NCI-H2171 (cell line): ENCODE results near the gene KCNC1.

Experiments
- DNase-seq: peaks from one replicate; lab custom pipeline; 2025; lab: John Stamatoyannopoulos, UW

Gene KCNC1

DNA sequence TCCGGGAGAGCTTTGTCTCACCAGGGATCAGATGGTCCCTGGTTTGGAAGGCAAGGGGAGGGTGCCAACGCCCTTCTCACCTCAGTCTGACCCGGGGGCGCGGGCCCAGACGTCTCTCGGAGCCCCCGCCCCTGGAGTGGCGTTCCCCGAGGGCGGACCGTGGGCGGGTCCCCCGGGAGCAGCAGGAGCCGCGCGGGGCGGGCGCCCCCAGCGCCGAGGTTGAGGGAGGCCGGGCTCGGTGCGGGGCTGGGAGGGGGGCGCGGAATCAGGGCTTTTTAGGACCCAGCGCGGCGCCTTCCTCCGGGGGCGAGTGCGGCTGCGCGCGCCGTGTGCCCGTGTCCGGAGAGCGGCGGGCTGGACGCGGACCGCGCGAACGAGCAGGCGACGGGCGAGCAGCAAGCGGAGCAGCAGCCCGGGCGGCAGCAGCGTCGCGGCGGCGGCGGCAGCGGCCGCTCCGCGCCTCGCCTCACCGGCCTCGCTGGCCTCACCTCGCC is at the start of gene KCNC1:
Gene KCNC1 (plus strand): TSS at position 364 of the 494 bp plus-strand sequence. CDS start 1,222 bp downstream, outside the sequence.
- peak; percentile 45 for DNase-seq

GRCh38 chr11:17686231-17686980 is 48.2 kb upstream of the KCNC1 start:
- DNase-seq = no peak

DNA sequence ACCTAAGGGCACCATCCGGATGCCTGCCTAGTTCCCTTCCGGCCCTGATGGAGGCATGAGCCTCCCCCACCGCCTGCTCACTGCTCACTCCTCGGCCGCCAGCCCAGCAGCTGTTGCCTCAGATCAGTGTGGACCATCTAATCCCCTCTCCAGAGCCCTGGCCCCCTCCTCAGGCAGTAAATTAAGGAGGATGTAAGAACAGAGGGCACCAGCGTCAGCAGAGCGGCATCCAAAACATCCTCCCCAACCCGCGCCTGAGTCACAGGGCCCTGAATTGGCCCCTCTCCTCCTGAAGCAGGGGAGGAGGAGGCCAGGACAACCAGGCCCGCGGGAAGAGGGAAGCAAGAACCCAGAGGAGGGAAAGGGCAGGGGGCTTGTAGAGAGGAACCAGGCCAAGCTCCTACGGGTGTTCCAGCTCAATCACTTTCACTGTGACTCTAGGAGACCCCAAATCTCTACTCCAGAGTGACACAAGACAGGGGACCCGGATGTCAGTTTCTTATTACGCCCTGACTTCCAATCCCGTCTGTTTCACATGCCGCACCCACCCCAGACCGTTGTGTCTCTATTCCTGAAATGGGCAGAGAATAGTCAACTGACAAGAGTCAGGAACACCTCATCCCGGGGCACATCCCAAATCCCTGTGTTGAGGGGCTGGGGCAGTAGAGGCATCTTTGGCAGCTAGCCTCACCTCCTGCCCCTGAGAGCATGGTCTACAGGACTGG is 46.5 kb upstream of the KCNC1 start:
- DNase-seq = no peak

GRCh38 chr11:17691550-17691949 is 43.0 kb upstream of the KCNC1 start:
- no peak for DNase-seq

- no peak for DNase-seq
Measured at GRCh38 chr11:17691976-17692375, 42.6 kb upstream of the KCNC1 start.

GRCh38 chr11:17692931-17693330 is 41.6 kb upstream of the KCNC1 start:
- DNase-seq = no peak

DNA sequence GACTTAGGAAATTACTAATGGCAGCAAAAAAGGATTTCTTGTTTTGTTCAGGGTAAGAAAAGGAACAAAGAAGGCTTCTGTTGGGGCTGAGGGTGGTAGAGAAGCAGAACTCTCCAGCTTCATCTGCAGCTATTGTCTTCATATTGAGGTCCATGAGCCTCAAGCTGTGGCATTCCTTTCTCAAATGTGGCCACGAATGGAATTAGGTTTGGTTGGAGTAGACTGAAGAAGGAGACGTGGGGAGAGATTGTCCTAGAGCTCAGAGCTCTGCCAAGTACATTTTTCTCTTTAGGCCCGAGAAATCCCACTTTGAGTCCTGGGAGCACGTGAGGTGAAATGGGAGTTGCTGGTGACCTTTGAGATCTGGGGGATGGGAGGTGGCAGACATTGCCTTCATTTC is 41.0 kb upstream of the KCNC1 start:
- DNase-seq = no peak

DNA sequence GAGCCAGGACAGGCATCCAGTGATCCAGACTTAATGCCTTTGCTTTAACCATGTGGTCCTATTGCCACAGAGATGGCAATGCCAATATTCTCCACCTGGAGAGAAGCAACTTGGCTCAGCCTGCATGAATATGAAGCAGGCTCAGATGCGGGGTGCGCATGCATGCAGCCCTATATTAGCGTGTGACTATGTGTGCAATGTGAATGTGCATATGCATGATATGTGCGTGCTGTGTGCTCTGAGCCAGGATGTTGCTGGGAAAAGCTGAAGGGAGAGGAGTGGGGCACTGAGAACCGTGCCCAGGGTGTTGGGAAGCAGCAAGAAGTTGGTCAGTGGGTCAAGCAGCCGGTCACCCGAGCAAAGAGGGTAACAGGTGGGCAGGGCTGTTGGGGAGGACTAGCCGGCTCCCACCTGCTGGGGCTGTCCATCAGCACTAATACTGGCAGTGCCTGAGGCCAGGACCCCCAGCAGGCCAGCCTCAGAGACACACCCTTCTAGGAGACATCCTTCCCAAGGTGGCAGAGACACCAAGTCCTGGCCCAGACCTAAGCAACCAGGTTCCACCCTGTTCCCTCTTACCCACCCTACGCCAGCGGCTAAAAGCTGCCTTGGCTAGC is 40.0 kb upstream of the KCNC1 start:
- DNase-seq = no peak

DNA sequence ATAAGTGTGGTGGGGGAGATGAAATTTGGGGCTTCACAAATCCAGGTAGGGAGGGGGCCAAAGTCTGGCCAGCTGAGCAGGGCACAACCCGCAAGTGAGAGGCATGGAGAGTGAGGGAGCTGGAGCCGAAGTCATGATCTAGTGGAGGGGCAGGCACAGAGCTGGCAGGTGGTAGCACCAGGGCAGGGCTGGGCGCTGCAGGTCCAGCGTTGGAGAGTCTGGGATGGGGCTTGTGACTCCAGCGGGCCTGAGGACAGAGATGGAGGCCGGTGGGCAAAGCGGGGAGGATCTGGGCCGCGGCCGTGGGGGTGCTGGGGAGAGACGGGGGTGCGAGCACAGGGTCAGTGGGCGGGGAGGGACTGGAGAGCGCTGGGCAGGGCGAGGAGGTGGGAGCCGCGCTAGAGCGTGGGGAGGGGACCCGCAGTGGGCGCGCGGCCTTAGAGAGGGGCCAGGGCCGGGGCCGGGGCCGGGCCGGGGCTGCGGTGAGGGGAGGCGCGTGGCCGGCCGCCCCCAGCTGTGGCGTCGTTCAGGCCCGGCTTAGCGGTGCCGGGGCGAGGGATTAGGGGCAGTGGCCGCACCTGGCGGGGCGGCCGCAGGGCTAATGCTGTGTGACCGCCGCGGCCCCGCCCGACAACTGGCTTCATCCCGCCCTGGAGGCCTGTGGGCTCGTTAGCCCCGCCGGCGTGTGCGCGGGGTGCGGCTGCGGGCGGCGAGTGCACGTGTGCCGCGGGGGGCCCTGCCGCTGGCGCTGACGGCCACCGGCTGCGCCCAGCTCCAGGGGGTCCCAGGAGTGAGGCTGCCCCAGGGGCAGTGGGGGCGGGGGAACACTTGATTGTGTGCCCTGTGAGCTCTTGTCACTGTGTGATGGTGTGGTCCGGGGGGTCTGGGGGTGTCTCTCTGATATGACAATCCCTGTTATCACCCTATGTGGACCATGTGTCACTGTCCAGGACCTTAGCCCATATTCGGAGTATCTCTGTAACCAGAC is 38.8 kb upstream of the KCNC1 start:
- DNase-seq = no peak

GRCh38 chr11:17696741-17697140 is 37.8 kb upstream of the KCNC1 start:
- DNase-seq = no peak

GRCh38 chr11:17697175-17697949 is 37.2 kb upstream of the KCNC1 start:
- DNase-seq = no peak

DNA sequence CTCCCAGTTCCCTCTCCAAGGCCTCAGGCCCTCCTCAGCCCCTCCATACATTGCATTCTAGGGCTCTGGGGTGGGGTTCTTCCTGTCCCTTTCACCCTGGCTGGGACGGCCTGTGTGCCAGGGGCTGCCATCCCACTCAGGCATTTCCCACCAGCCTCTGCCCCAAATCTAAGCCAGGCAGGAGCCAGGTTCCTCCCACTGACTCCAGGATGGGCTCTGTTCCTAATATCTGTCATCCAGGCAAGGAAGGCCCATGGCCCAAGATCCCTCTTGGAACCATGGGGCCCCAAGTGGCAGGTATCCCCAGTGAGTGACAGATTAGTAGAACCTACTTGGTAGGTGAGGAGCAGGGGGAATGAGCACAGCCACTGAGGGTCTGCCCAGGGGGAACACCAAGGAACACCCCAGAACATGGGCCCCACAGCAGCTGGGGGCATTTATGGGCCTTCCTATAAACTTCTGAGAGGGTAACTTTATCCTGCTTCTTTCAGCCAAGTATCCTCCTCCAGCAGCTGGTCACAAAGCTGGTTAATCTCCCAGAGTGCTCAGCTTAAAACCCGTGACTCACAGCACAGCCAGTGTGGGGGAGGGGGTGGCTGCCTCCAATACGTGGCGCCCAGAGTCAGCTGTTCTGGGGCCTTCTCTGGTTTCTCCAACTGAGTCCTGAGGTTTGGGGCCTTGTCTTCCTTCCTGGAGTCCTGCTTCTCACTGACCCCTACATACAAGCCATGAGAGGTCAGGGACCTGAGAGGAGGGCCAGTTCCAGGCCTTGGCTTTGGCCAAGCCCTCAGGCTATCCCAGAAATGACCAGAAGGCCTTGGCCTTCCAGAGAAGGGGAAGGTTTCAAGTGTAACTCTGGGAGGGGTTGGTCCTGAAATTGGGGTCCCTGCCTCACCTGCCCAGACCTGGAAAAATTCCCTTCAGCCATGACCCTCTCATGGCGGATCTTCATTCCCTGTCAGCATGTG is 35.1 kb upstream of the KCNC1 start:
- DNase-seq = no peak

DNA sequence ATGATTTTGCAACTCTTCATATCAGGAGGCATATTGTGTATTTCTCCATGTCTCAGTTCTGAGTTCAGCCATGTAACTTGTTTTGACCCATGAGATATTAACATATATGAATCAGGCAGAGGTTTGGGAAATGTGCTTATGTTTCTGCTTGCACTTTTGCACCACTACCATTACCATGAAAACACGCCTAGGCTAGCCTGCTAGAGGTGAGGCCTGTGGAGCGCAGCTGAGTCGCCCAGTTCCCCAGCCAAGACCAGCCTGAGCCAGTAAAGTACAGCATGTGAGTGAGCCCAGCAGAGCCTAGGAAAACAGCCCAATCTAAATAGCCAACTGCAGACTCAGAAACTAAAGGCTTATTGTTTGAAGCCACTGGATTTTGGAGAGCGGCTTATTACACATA is 33.6 kb upstream of the KCNC1 start:
- DNase-seq = no peak

DNA sequence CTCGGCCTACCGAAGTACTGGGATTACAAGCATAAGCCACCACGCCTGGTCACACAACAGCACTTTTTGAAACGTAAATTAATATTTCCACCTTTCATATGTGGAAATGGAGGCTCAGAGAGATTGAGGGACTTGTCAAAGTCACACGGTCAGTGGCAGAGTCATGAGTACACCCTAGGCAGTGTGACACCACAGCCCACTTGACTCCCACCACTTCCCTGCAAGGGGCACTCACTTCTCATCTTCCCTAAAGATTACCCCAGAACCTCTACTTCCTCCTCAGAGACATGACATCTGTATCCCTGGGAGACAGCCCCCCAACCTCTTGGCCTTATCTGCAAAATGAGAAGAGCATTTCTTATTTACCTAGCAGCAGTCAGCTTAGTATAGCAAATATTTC is 31.7 kb upstream of the KCNC1 start:
- no peak for DNase-seq

DNA sequence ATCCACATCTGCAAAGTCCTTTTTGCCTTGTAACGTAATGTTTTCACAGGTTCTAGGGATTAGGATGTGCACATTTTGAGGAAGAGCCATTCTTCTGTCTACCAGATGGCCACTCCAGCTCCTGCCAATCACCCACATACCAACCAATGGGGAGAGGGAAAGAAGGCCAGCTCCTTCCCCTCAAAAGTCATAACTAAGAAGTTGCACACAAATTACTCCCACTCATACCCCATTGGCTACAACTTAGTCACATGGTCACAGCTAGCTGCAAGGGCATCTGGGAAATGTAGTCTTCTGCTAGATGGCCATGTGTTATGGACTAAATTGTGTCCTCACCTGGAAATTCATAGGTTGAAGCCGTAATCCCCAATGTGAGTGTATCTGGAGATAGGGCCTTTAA is 30.6 kb upstream of the KCNC1 start:
- no peak for DNase-seq

GRCh38 chr11:17707830-17708229 is 26.8 kb upstream of the KCNC1 start:
- DNase-seq = no peak

DNA sequence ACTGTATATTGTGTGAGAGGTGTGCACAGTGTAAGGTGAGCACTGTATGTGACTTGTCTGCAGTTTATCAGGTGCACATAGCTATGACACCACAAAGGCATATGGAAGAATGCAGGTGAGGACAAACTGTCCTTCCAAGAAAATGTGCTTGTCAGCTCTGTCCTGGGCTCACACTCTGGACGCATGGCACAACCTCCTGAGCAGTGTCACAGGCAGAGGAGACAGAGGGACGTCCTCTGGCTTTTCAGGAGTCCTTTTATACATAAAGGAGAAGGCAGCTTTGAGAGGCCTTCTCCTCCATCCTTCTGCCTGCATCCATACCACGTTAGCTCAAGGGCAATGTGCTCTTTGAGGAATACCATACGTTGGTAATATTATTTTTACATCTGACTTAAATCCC is 22.7 kb upstream of the KCNC1 start:
- no peak for DNase-seq

GRCh38 chr11:17713851-17714250 is 20.7 kb upstream of the KCNC1 start:
- no peak for DNase-seq

- DNase-seq = no peak
Measured at GRCh38 chr11:17714356-17714854, 20.2 kb upstream of the KCNC1 start.

DNA sequence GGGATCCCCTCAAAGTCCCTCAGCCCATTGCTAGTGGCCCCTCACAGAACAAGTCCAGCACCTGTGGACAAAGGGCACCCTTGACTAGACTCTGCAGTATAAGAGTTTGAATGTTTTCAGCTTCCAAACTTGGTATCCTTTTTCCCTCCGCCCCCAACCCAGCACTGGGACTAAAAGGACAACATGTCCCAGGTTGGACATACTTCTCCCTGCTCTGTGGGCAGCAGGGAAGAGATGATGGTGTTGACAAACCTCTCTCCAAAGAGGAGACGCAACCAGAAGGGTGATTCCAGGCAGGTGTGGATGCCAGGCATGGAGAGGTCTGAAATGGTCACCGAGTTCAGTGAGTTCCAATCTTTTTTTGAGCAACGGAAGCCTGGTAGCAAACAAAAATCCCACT is 19.7 kb upstream of the KCNC1 start:
- no peak for DNase-seq
